HTERT RPE-1 (cell line): Measurements from ENCODE around the gene GID4.

ENCODE experiments used
- in situ Hi-C: fragments of 300-500 bp; cut with MboI; formaldehyde crosslinking; loops from 4 replicates; pipeline ENCODE4 v1.14.3; 2020; ENCODE audit warnings: low sequenced_read_pairs

The GID4 gene

DNA sequence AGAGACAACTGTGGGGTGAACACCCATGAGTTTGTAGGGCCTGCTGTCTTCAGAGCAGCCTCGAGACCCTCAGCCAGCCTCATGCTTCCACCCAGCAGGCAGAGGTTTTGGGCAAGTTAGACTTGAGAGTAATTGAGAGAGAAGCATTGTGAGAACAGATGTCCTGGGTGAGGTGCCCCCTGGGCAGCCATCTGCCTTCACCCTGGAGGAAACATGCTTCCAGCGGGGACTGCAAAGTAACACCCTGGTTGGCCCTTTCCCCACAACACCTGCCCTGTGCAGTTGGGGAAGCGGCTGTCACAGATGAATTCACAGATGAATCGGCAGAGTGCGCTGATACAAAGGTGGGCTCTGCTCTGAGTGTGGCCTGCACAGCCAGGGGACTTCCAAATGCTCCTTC, 23.6 kb upstream of the GID4 start:
- in situ Hi-C loops, result no loop called here

DNA sequence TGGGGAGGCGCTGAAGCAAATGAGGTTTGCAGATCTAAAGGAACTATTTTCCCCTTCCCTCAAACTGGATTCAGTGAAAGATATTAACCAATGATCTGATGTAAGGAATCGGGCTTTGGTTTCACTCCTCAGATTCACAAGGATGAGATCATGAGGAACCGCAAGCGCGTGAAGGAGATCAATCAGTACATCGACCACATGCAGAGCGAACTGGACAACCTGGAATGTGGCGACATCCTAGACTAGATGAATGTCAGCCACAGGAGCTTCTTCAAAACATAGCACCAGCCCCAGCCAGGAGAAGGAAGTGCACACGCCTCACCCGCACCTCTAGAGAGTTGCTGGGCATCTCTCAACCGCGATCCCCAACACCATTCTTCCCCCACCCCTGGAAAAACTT, 22.8 kb upstream of the GID4 start:
- in situ Hi-C loops, result no loop called here

- in situ Hi-C loops, result no loop called here
Measured at GRCh38 chr17:18017958-18018357, 21.2 kb upstream of the GID4 start.

DNA sequence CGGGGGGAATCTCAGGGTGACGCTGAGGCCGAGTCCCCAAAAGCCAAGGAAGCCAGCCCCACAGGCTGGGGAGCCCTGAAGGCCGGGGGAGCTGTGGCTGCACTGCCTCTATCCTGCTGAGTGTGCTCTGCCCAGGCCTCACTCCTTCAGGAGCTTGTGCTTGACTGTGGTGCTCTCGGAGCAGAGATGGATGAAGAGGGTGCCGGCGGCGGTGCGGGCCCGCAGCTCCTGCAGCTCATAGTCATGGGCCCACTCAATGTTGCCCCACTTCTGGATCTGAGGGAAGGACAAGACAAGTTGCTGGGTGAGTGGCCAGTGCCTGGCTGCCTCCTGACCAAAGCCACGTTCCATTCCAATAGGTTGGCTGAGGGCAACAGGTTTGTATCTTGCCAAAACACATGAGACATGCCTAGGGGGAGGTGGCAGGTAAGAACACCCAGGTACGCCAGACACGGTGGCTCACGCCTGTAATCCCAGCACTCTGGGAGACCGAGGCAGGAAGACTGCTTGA, 20.7 kb upstream of the GID4 start:
- in situ Hi-C loops, result no loop called here

GRCh38 chr17:18019838-18020154, 19.4 kb upstream of the GID4 start:
- in situ Hi-C loops, result no loop called here

GRCh38 chr17:18020971-18021370, 18.2 kb upstream of the GID4 start:
- in situ Hi-C loops, result no loop called here

GRCh38 chr17:18021372-18021771, 17.8 kb upstream of the GID4 start:
- in situ Hi-C loops, result no loop called here

- in situ Hi-C loops, result no loop called here
Measured at GRCh38 chr17:18025241-18025944, 13.8 kb upstream of the GID4 start.

- in situ Hi-C loops, result no loop called here
Measured at GRCh38 chr17:18025945-18026776, 13.0 kb upstream of the GID4 start.

DNA sequence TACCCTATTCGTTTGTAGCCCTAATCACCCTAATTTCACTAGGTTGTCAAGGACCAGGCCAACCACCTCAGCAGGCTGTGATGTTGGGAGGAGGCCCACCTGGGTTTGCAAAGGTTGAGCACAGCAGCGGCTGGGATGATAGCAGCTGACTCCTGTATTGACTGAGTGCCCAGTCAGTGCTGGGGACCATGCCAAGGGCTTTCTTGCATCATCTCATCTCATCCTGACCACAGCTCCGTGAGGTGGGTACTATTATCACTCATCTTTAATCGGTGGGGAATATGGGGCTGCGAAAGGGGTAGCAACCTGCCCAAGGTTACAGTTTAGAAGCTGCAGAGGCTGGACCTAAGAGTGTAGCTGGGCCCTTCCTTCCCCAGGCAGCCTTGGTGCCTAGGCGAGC, 11.9 kb upstream of the GID4 start:
- in situ Hi-C loops, result no loop called here

DNA sequence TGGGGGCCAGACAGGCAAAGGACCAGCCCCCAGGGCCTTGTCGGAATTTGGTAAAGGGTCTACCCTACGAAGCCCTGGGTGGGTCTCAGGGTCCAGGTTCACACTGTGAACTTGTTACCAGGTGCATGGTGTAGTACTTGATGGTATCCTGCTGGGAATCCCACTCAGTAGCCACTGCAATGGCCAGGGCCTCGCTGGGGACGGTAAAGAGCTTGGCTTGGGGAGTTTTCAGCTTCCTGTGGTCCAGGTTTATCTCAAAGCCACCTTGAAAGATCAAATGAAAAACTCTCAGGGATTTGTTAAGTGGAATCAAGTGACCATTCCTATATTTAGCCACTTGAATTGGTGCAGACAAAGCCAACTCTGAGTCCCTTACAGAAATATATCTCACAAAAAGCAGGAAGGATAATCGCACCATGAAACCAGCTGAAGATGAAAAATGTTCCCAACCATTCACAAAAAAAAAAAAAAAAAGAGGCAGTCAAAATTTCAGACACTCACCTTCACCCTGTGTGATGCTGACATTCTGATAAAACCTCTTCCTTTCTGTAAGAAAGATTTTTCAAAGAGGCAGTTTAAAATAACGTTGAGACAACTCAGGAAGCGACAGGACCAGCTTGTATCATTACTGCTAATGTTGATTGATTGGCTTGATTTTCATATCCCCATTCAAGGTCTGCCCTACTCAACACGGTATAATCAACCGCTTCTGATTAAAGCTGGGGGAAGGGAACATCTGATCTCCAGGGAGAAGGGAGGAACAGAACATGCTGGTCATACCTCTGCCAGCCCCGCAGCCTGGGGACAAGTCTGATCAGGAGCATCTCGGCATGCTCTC, 10.9 kb upstream of the GID4 start:
- in situ Hi-C loops, result no loop called here

DNA sequence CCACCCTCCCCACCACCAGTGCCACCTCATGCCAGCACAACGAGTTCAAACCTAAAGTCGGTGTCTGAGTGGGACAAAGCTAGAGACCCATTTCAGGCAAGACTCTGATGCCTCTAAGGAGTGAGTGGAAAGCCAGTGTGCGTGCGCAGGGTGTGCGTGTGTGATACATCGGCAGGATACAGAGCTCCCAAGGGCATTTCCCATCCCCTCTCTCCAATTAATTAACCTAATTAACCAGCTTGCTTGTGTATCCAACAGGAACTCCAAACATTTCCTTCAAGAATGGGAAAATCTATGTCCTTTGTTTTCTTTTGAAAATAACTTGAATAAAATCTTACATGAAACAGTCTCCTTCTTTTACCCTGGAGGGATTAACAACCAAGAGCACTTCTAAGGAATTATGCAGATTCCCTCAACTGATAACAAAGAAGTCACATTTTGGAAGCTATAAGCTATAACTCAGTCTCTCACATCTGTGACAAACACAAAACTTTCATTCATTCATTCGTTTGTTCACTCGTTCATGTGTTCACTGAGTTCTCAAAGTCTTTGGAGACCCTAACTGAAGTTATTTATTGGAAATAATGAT, 10.2 kb upstream of the GID4 start:
- in situ Hi-C loops, result no loop called here

DNA sequence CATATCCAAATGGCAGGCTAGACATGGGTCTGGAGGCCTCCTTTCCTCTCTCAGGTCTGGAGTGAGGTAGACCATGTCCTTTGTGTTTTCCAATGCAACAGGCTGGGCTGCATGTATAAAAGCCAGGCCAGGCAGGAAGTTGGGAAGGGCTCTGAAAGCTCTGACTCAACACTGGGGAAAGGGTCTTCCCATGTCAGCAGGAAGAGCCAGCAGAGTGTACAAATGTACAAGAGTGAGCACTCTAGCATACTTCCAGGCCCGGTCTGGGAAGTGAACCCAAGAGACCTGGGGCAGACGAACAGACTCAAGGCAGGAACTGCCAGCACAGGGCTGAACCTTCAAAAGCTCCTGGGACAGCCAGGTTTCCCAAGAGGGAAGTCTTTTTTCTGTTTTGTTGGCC, 7.3 kb upstream of the GID4 start:
- in situ Hi-C loops, result no loop called here

GRCh38 chr17:18033442-18034099, 5.6 kb upstream of the GID4 start:
- in situ Hi-C loops, result no loop called here

DNA sequence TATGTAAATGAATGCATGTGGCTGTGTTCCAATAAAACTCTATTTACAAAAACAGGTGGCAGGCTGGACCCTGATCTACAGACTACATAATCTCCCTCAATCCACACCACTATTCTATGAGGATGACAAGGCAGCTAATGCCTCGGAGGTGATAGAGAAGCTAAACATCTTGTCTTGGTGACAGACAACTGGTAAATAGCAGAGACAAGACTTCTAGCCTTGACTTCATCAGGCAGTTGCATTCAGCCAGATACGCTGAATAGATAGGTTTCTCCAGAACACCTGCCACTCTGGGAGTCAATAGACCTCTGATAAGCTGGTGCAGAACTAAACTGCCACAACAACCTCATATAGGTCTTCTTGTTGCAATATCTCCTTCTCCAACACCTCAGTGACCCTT, 3.5 kb upstream of the GID4 start:
- in situ Hi-C loops, result no loop called here

DNA sequence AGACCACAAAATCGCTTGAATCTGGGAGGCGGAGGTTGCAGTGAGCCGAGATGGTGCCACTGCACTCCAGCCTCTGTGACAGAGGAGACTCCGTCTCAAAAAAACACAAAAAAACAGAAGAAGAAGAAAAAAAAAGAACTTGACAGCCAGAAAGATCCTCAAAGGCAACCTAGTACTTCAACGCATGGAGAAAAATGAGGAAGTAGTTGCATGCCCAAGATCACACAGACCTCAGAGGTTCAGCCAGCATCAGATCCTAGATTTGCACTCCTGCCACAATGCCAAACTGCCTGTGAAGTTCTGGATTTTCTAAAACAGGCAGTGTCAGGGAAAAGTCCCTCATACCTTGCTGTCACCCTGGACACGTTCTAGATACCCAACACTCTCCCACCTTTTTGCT, 1.7 kb upstream of the GID4 start:
- in situ Hi-C loops, result no loop called here

DNA sequence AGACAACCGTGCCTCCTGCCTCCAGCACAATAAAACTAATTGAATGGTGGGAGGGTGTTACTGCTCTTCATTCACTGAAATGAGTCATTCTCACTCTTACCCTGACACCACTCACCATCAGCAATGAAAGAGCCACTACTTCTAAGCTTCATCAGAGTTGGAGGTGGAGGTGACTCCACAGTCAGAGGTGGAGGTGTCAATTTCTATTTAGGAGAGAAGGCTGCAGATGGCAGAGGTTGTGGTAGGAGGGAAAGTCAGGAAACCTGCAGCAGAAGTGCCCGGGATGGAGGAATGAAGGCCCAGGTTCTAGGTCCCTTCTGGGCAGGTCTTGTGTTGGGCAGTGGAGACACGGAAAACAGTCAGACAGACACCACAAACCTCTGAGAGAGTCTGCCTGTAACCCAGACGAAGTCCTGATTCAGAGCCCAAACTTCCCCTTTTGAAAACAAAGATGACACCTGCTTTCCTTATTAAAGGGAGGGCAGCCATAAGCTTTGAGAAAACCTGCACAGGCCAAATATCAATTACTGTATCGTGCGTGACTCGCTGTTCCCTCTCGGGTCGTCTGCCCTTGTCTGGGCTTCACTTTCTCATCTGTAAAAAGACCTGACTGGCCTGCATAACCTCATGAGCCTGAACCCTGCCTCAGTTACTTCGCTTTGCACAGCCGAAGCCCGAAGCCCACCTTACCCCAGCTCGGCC, 908 bp upstream of the GID4 start:
- in situ Hi-C loops, result no loop called here

DNA sequence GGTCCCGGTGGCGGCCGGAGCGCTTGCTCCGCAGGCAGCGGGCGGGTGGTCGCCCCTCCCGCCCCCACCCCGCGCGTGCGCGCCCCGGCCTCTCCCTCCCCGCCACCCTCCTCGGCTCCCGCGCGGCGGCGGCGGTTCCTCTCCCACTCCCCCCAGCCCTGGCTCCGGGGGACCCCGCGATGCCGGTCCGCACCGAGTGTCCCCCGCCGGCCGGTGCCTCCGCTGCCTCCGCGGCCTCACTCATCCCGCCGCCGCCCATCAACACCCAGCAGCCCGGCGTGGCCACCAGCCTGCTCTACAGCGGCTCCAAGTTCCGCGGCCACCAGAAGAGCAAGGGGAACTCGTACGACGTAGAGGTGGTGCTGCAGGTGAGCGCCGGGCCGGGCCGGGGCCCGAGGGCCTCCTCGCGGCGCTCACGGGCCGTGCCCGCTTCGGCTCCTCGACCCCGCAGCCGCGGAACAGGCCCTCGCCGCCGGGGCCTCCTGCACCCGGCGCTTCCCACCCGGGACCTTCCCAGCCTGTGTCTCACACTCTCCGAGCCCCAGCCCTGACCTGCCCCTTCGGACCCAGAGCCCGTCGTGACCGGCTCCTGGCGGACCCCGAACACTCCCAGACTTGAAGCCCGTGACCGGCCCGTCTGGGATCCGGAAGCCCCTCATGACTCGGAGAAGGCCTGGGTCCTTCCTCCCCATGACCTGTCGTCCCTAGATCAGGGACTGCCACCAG, 490 bp downstream of the GID4 start:
- in situ Hi-C loops, result no loop called here

DNA sequence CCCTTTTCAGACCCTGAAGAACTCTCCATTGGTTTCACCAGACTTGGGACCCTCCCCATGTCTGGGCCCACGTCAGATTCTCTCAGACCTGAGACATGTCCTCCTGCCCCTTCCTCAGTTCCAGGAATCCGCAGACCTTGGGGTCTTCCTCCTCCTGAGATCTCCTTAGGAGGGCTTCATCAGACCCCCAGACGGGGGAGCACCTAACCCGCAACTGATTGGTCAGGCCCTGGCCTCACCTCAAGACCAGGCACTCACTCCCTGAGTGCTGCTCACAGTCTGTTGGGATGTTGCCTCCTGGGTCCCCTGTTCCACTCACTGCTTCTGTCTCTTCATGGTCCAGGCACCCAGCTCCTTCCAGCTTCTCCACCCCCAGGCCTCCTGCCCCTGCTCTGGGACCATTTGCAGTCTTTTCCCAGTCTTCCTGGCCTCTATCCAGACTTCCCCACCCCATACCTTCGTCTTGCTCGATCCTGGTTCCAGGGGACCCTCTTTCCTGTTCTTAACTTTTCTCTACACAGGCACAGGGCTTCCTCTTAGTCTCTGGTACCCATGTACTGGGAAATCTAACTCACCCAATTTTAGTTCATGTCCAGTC, 1.2 kb downstream of the GID4 start:
- in situ Hi-C loops, result no loop called here
